Measurements from ENCODE around the gene NOX4. TPM values are rescaled to one million over a fixed set of nuclear protein-coding genes. Genes with fewer than 3 reads are reported as not detected.
"Not testable (repeated sequence)": the region's sequence is repeated elsewhere in the genome, so short reads cannot be mapped to it uniquely, and the experiment has no call there.

NOX4 gene
- total RNA-seq, 2 experiments from 2014 or later, result not detected

GRCh38 chr11:89293965-89294679 is 197.1 kb downstream of the NOX4 start:
- Mint-ChIP-seq H3K27me3 (peaks cover 2% of the 10 kb centered on the region), H3K4me1 (no peaks in the 10 kb centered on the region), H3K4me3 (no peak overlapping the region), H3K9me3 (no peaks in the 10 kb centered on the region), H3K36me3 (no peaks in the 10 kb centered on the region), H3K27ac (no peak overlapping the region)
- ATAC-seq (ENCODE audit: low read depth), result no peak
- DNase-seq, result no peak
- POLR2A ChIA-PET, result no interaction called here

GRCh38 chr11:89288004-89288403 is 203.2 kb downstream of the NOX4 start:
- H3K27me3 Mint-ChIP-seq; DNase-seq; H3K4me1 Mint-ChIP-seq; H3K4me3 Mint-ChIP-seq; ATAC-seq (ENCODE audit: low read depth); H3K36me3 Mint-ChIP-seq; POLR2A ChIA-PET; H3K9me3 Mint-ChIP-seq; H3K27ac Mint-ChIP-seq: not testable (repeated sequence)

- H3K27me3 Mint-ChIP-seq; H3K27ac Mint-ChIP-seq; H3K9me3 Mint-ChIP-seq; POLR2A ChIA-PET; DNase-seq; H3K36me3 Mint-ChIP-seq; H3K4me3 Mint-ChIP-seq; ATAC-seq (ENCODE audit: low read depth); H3K4me1 Mint-ChIP-seq: not testable (repeated sequence)
Observed at GRCh38 chr11:89286601-89287000, 204.6 kb downstream of the NOX4 start.

GRCh38 chr11:89281032-89281677 is 210.0 kb downstream of the NOX4 start:
- not testable (repeated sequence) for H3K27me3 Mint-ChIP-seq, H3K9me3 Mint-ChIP-seq

GRCh38 chr11:89279176-89279575 is 212.0 kb downstream of the NOX4 start:
- no peaks in the 10 kb centered on the region for H3K9me3 Mint-ChIP-seq
- H3K27me3 Mint-ChIP-seq, result peaks cover 2% of the 10 kb centered on the region
- no peak overlapping the region for H3K4me3 Mint-ChIP-seq
- no peak for ATAC-seq (ENCODE audit: low read depth)
- H3K4me1 Mint-ChIP-seq, result no peaks in the 10 kb centered on the region
- DNase-seq, result no peak
- no peak overlapping the region for H3K27ac Mint-ChIP-seq
- POLR2A ChIA-PET, result no interaction called here
- no peaks in the 10 kb centered on the region for H3K36me3 Mint-ChIP-seq

More at GRCh38 chr11:89281032-89281677, 210.0 kb downstream of the NOX4 start:
- H3K4me3 Mint-ChIP-seq; DNase-seq; H3K4me1 Mint-ChIP-seq; ATAC-seq (ENCODE audit: low read depth); H3K27ac Mint-ChIP-seq; POLR2A ChIA-PET; H3K36me3 Mint-ChIP-seq: not testable (repeated sequence)

- H3K27ac Mint-ChIP-seq, result no peak overlapping the region
- no peak overlapping the region for H3K4me3 Mint-ChIP-seq
- no peak for DNase-seq
- no peaks in the 10 kb centered on the region for H3K9me3 Mint-ChIP-seq
- H3K36me3 Mint-ChIP-seq, result no peaks in the 10 kb centered on the region
- POLR2A ChIA-PET, result no interaction called here
- ATAC-seq (ENCODE audit: low read depth), result no peak
- H3K27me3 Mint-ChIP-seq, result peaks cover 2% of the 10 kb centered on the region
- H3K4me1 Mint-ChIP-seq, result no peaks in the 10 kb centered on the region
Observed at GRCh38 chr11:89275966-89276365, 215.2 kb downstream of the NOX4 start.

Other genes with a start within 250 kb of the NOX4 start
- not detected for gene TRIM77, start 218.9 kb upstream of the NOX4 start, total RNA-seq

Measured in activated naive CD8-positive, alpha-beta T cell treated with anti-CD3 and anti-CD28 coated beads, Interleukin-2, amount 10 ng/mL, durations not matched to agents 7 days and 5 days (primary cell).